ENCODE data around the gene CHMP3.

The CHMP3 gene

GRCh38 chr2:86468162-86469033, 94.8 kb downstream of the CHMP3 start:
- Histone ChIP-seq H3K36me3 (peaks cover 97 to 99% (median 98%) of the 10 kb centered on the region in 11 experiments), H3K27ac (no peak overlapping the region), H3K9ac (no peak overlapping the region), H3K4me3 (no peak overlapping the region), H3K4me2 (no peak overlapping the region), H3K4me1 (peaks cover 0 to 11% (median 0%) of the 10 kb centered on the region in 10 experiments; a peak in 4 of 20 replicates), H3K9me3 (replicated peaks in 1 of 11) (no peaks in the 10 kb centered on the region), H3K27me3 (no peaks in the 10 kb centered on the region), H4K20me1 (peaks cover 0 to 98% (median 8%) of the 10 kb centered on the region in 11 experiments; a peak in 10 of 22 replicates)
- no peak for TF ChIP-seq Cebpa-rat (IDR thresholded peaks at IDR 0.05)

GRCh38 chr2:86466306-86466705, 96.9 kb downstream of the CHMP3 start:
- Histone ChIP-seq H3K4me3 (no peak overlapping the region), H3K27me3 (no peaks in the 10 kb centered on the region), H3K9ac (no peak overlapping the region), H3K36me3 (peaks cover 97 to 99% (median 98%) of the 10 kb centered on the region in 11 experiments), H3K27ac (no peak overlapping the region), H3K4me1 (no peaks in the 10 kb centered on the region), H3K4me2 (no peak overlapping the region), H3K9me3 (replicated peaks in 1 of 11) (no peaks in the 10 kb centered on the region), H4K20me1 (peaks cover 0 to 98% (median 8%) of the 10 kb centered on the region in 11 experiments; a peak in 9 of 22 replicates)
- no peak for TF ChIP-seq Cebpa-rat (IDR thresholded peaks at IDR 0.05)

GRCh38 chr2:86464652-86465051, 98.6 kb downstream of the CHMP3 start:
- H3K27me3 ChIP-seq = no peaks in the 10 kb centered on the region
- H3K9ac ChIP-seq = no peak overlapping the region
- peaks cover 99 to 100% (median 100%) of the 10 kb centered on the region in 11 experiments for H3K36me3 ChIP-seq
- no peak for TF ChIP-seq Cebpa-rat (IDR thresholded peaks at IDR 0.05)
- peaks cover 0 to 100% (median 8%) of the 10 kb centered on the region in 11 experiments; a peak in 9 of 22 replicates for H4K20me1 ChIP-seq
- no peak overlapping the region for H3K27ac ChIP-seq
- H3K4me1 ChIP-seq = no peaks in the 10 kb centered on the region
- H3K4me3 ChIP-seq = no peak overlapping the region
- no peaks in the 10 kb centered on the region for H3K9me3 ChIP-seq (replicated peaks in 1 of 11)
- no peak overlapping the region for H3K4me2 ChIP-seq

GRCh38 chr2:86461042-86461743, 102.0 kb downstream of the CHMP3 start:
- peaks cover 99 to 100% (median 100%) of the 10 kb centered on the region in 11 experiments for H3K36me3 ChIP-seq
- H3K4me2 ChIP-seq = no peak overlapping the region
- no peak overlapping the region for H3K9ac ChIP-seq
- H3K27ac ChIP-seq = no peak overlapping the region
- peaks cover 0 to 100% (median 0%) of the 10 kb centered on the region in 11 experiments; a peak in 5 of 22 replicates for H4K20me1 ChIP-seq
- no peaks in the 10 kb centered on the region for H3K9me3 ChIP-seq (replicated peaks in 1 of 11)
- H3K4me1 ChIP-seq = no peaks in the 10 kb centered on the region
- H3K4me3 ChIP-seq = no peak overlapping the region
- TF ChIP-seq Cebpa-rat (IDR thresholded peaks at IDR 0.05) = no peak
- no peaks in the 10 kb centered on the region for H3K27me3 ChIP-seq

GRCh38 chr2:86455181-86455580, 108.1 kb downstream of the CHMP3 start:
- Histone ChIP-seq H3K4me3 (no peak overlapping the region), H3K36me3 (peaks cover 95 to 100% (median 100%) of the 10 kb centered on the region in 11 experiments), H3K9ac (no peak overlapping the region), H4K20me1 (peaks cover 0 to 99% (median 0%) of the 10 kb centered on the region in 11 experiments; a peak in 10 of 22 replicates), H3K27ac (no peak overlapping the region), H3K27me3 (no peaks in the 10 kb centered on the region), H3K4me1 (peaks cover 0 to 8% (median 0%) of the 10 kb centered on the region in 10 experiments; a peak in 2 of 20 replicates), H3K4me2 (no peak overlapping the region), H3K9me3 (replicated peaks in 1 of 11) (no peaks in the 10 kb centered on the region)
- no peak for TF ChIP-seq Cebpa-rat (IDR thresholded peaks at IDR 0.05)

- TF ChIP-seq Cebpa-rat (IDR thresholded peaks at IDR 0.05) = no peak
- Histone ChIP-seq H4K20me1 (peaks cover 0 to 99% (median 0%) of the 10 kb centered on the region in 11 experiments; a peak in 10 of 22 replicates), H3K36me3 (peaks cover 95 to 100% (median 100%) of the 10 kb centered on the region in 11 experiments), H3K27ac (no peak overlapping the region), H3K4me1 (peaks cover 0 to 14% (median 0%) of the 10 kb centered on the region in 10 experiments; a peak in 2 of 20 replicates), H3K9me3 (replicated peaks in 1 of 11) (no peaks in the 10 kb centered on the region), H3K27me3 (no peaks in the 10 kb centered on the region), H3K4me2 (no peak overlapping the region), H3K9ac (no peak overlapping the region), H3K4me3 (no peak overlapping the region)
These were observed 109.0 kb downstream of the CHMP3 start for GRCh38 chr2:86454238-86454637.

- Histone ChIP-seq H3K9me3 (replicated peaks in 1 of 11) (no peaks in the 10 kb centered on the region), H4K20me1 (peaks cover 0 to 99% (median 0%) of the 10 kb centered on the region in 11 experiments; a peak in 11 of 22 replicates), H3K27ac (no peak overlapping the region)
These were observed 109.4 kb downstream of the CHMP3 start for GRCh38 chr2:86453836-86454235.

More at GRCh38 chr2:86453836-86454235, 109.4 kb downstream of the CHMP3 start:
- Histone ChIP-seq H3K36me3 (peaks cover 93 to 100% (median 100%) of the 10 kb centered on the region in 11 experiments), H3K27me3 (no peaks in the 10 kb centered on the region), H3K4me1 (peaks cover 0 to 14% (median 0%) of the 10 kb centered on the region in 10 experiments; a peak in 2 of 20 replicates), H3K4me3 (no peak overlapping the region), H3K4me2 (no peak overlapping the region), H3K9ac (no peak overlapping the region)
- no peak for TF ChIP-seq Cebpa-rat (IDR thresholded peaks at IDR 0.05)
